ENCODE results near the gene SUMF1.

DNA sequence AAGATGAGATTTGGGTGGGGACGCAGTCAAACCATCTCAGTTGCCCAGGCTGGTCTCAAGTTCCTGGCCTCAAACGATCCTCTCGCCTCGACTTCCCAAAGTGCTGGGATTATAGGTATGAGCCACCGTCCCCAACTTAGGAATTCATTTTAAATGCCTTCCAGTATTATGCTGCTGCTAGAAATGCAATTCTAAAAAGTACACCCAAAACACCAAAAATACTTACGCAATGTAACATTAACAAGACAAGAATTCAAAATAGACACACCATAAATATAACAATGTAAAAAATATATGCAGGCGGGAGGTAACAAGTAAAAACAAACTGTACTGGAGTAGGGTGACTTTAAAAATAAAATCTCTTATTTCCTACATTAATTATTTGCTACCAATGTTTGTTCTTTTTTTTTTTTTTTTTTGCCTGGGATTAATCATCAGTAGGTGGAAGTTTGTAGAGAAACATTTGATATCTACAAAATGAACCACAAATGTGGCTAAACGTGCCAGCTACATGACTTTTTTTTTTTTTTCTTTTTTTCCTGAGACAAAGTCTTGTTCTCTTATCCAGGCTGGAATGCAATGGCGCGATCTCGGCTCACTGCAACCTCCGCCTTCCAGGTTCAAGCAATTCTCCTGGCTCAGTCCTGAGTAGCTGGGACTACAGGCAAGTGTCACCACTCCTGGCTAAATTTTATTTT lies 107.1 kb downstream of the SUMF1 start:
- TF ChIP-seq, protein P1, sequence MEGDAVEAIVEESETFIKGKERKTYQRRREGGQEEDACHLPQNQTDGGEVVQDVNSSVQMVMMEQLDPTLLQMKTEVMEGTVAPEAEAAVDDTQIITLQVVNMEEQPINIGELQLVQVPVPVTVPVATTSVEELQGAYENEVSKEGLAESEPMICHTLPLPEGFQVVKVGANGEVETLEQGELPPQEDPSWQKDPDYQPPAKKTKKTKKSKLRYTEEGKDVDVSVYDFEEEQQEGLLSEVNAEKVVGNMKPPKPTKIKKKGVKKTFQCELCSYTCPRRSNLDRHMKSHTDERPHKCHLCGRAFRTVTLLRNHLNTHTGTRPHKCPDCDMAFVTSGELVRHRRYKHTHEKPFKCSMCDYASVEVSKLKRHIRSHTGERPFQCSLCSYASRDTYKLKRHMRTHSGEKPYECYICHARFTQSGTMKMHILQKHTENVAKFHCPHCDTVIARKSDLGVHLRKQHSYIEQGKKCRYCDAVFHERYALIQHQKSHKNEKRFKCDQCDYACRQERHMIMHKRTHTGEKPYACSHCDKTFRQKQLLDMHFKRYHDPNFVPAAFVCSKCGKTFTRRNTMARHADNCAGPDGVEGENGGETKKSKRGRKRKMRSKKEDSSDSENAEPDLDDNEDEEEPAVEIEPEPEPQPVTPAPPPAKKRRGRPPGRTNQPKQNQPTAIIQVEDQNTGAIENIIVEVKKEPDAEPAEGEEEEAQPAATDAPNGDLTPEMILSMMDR (IDR thresholded peaks at IDR 0.05): no peak
- TF ChIP-seq EZH2 (IDR thresholded peaks at IDR 0.05; ENCODE audit: borderline replicate concordance, insufficient read depth, low read depth, low read length, poor library complexity, severe bottlenecking): no peak
